Adipocyte (in vitro differentiated cells): ENCODE measurements around the gene LGALS14.
A peak's percentile ranks its signal among the peaks of the same experiment; 100 is the strongest.
"Not testable (repeated sequence)": the region's sequence is repeated elsewhere in the genome, so short reads cannot be mapped to it uniquely, and the experiment has no call there.

ENCODE experiments used
- DNase-seq: peaks from one replicate; pipeline ENCODE4 v3.0.0-alpha.2; 2015; ENCODE audit warnings: low read depth
- H3K27me3 ChIP-seq: replicated peaks from 2 replicates; pipeline ENCODE4 v1.7.0; 2013; ENCODE audit warnings: mild to moderate bottlenecking, low read length, moderate library complexity; ENCODE audit not compliant: control insufficient read depth, insufficient read depth
- H3K36me3 ChIP-seq: 2 replicates; pipeline ENCODE4 v1.7.0; 2013; ENCODE audit warnings: low read length, mild to moderate bottlenecking, moderate library complexity; ENCODE audit not compliant: control insufficient read depth, insufficient read depth, severe bottlenecking
- H3K4me1 ChIP-seq: 2 replicates; pipeline ENCODE4 v1.7.0; 2013; ENCODE audit warnings: mild to moderate bottlenecking, low read length, moderate library complexity; ENCODE audit not compliant: control insufficient read depth, insufficient read depth
- H3K4me3 ChIP-seq: 2 replicates; pipeline ENCODE4 v1.7.0; 2013; ENCODE audit warnings: mild to moderate bottlenecking, low read length, moderate library complexity
- H3K9ac ChIP-seq: 2 replicates; pipeline ENCODE4 v1.7.0; 2013; ENCODE audit warnings: mild to moderate bottlenecking, low read length, moderate library complexity
- H3K9me3 ChIP-seq: 2 replicates; pipeline ENCODE4 v1.7.0; 2013; ENCODE audit warnings: mild to moderate bottlenecking, low read length, moderate library complexity; ENCODE audit not compliant: control insufficient read depth

LGALS14 gene, protein sequence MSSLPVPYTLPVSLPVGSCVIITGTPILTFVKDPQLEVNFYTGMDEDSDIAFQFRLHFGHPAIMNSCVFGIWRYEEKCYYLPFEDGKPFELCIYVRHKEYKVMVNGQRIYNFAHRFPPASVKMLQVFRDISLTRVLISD

DNA sequence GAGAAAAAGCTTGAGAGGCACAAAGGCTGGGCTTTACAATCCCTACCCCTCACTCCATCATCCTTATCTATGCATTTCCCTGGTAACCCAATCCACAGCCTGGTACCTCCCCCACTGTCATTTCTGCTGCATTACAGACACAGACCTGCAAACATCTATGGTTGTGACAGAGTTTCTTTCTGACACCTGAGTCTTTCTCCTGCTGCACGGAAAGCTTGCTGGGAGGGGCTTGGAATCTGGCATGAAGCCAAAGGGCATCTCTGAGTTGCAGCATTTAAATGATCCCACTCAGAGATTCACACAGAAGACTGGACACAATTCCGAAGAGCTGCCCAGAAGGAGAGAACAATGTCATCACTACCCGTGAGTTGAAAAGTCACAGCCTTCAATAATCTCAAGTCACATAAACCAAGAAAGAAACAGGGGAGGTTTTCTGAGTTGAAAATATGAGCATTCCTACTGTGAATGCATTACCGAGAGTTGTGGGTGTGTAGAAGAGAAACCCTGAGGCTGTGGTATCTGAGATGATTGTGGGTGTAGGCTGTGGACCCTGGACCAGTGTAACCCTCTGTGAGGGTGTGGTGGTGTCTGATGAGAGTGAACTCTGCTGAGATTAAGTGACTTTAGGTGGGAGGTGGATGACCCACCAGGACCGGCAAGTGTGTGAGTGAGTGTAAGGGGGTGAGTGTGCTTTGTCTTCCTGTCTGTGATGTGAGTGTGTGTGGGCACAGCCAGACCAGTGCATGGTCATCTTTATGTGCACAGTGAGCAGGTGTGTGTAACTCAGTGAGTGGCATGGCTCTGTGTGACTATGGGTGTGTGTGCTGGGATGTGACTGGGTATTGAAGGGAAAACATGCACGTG lies at the start of gene LGALS14:
Gene LGALS14, plus strand, starts transcription at position 301 of the 864 bp plus-strand sequence. Its CDS starts 48 bp downstream, at position 349.
- Histone ChIP-seq H3K9ac (no peak within 1 kb of the TSS), H3K9me3 (no peaks in the 10 kb centered on the region), H3K4me1 (no peaks in the 10 kb centered on the region), H3K4me3 (no peak within 1 kb of the TSS), H3K27me3 (peaks cover 21% of the 10 kb centered on the region), H3K36me3 (no peaks in the 10 kb centered on the region)
- no peak for DNase-seq

DNA sequence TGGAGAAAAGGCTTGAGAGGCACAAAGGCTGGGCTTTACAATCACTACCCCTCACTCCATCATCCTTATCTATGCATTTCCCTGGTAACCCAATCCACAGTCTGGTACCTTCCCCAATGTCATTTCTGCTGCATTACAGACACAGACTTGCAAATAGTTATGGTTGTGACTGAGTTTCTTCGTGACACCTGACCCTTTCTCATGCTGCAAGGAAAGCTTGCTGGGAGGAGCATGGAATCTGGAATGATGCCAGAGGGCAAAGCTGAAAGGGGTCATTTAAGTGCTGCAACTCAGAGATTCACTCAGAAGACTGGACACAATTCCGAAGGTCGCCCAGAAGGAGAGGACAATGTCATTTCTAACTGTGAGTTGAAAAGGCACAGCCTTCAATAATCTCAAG lies 48.7 kb upstream of the LGALS14 start, which contains the start of gene LGALS16:
Gene LGALS16, plus strand, starts transcription at position 301 of the 400 bp plus-strand sequence. Its CDS starts 49 bp downstream, at position 350.
- no peak within 1 kb of the TSS for H3K4me3 ChIP-seq
- no peaks in the 10 kb centered on the region for H3K27me3 ChIP-seq
- H3K9me3 ChIP-seq, result no peaks in the 10 kb centered on the region
- DNase-seq, result no peak
- H3K4me1 ChIP-seq, result no peaks in the 10 kb centered on the region
- H3K36me3 ChIP-seq, result no peaks in the 10 kb centered on the region
- no peak within 1 kb of the TSS for H3K9ac ChIP-seq

DNA sequence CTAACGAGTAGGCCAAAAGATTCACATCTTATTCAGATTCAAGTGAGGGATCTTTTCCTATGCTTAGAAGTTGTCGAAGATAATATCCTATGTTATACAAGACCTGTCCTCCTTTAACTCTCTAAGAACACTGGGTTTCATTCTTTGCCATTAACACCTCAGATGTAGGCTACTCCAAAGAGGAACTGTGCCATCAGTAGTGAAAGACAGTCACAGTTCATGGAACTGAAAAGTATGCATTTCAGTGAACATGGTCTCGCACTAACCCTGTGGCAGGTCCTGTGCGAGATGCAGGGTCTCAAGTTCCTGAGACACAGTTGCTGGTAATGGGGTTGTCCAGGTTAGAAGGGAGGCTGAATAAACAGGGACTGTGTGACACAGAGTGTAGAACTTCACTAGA lies 44.5 kb upstream of the LGALS14 start:
- Histone ChIP-seq H3K4me3 (no peak overlapping the region), H3K36me3 (no peaks in the 10 kb centered on the region), H3K9me3 (no peaks in the 10 kb centered on the region), H3K4me1 (no peaks in the 10 kb centered on the region), H3K27me3 (no peaks in the 10 kb centered on the region), H3K9ac (no peak overlapping the region)
- DNase-seq, result no peak

DNA sequence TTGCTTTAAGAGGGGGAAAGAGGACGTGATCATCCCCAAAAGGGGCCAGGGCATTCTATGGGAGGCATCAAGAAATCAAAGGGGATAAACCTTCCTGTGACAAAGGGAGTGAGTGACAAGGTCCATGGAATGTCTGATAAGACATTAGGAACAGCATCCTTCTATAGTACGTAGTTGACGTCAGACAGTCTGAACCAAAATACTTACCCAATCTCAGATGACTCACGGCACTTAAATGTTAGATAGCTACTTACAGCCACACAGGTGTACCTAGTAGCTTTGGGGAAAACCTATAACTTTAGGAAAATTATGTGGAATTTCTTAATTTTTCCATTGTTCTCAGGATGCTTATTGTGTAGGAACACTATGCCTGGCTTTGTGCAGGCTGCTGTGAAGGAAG lies 43.6 kb upstream of the LGALS14 start:
- Histone ChIP-seq H3K4me3 (no peak overlapping the region), H3K4me1 (no peaks in the 10 kb centered on the region), H3K9me3 (no peaks in the 10 kb centered on the region), H3K27me3 (no peaks in the 10 kb centered on the region), H3K36me3 (no peaks in the 10 kb centered on the region), H3K9ac (no peak overlapping the region)
- no peak for DNase-seq

DNA sequence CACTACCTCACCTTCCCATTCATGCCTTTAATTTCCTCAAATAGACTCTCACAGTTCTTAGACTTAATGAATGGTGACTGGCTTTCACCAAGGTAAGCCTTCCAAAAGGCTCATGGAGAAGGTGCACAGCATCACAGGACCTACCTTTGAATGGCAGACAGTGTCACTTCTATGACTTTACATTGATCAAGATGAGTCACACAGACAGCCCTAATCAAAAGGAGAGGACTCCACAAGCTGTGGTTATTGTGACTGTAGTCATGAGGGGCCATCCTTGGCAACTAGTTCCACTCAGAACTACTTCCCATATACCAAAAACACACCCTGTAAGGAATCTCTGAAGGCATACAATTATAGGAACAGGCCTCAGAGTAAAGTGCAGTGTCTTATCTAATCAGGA lies 42.7 kb upstream of the LGALS14 start:
- no peaks in the 10 kb centered on the region for H3K9me3 ChIP-seq
- DNase-seq, result no peak
- H3K4me1 ChIP-seq, result no peaks in the 10 kb centered on the region
- no peak overlapping the region for H3K4me3 ChIP-seq
- no peaks in the 10 kb centered on the region for H3K36me3 ChIP-seq
- no peak overlapping the region for H3K9ac ChIP-seq
- no peaks in the 10 kb centered on the region for H3K27me3 ChIP-seq

DNA sequence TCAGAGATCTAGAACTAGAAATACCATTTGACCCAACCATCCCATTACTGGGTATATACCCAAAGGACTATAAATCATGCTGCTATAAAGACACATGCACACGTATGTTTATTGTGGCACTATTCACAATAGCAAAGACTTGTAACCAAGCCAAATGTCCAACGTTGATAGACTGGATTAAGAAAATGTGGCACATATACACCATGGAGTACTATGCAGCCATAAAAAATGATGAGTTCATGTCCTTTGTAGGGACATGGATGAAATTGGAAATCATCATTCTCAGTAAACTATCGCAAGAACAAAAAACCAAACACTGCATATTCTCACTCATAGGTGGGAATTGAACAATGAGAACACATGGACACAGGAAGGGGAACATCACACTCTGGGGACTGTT lies 34.4 kb upstream of the LGALS14 start:
- not testable (repeated sequence) for H3K36me3 ChIP-seq, H3K9ac ChIP-seq, DNase-seq, H3K4me1 ChIP-seq, H3K4me3 ChIP-seq, H3K9me3 ChIP-seq
- H3K27me3 ChIP-seq, result peaks cover 17% of the 10 kb centered on the region

DNA sequence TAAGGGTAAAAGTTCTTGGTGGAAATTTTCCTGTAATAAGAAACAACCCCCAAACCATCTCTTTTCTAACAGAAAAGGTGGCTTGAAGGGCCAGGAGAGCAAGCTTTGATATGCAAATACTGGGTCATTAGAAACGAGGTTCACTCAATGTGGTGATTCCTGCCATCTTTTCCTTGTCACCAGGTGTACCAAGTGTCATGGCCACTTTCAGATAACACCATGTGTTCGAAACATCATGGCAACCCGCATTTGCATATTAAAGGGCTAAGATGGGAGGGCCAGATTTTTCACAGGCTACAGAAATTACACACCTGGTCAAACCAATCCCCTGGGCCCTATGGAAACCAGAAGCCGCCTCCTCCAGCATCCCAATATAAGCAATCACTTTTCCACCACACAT lies 33.3 kb upstream of the LGALS14 start:
- no peak for DNase-seq
- H3K9me3 ChIP-seq, result no peaks in the 10 kb centered on the region
- no peaks in the 10 kb centered on the region for H3K36me3 ChIP-seq

DNA sequence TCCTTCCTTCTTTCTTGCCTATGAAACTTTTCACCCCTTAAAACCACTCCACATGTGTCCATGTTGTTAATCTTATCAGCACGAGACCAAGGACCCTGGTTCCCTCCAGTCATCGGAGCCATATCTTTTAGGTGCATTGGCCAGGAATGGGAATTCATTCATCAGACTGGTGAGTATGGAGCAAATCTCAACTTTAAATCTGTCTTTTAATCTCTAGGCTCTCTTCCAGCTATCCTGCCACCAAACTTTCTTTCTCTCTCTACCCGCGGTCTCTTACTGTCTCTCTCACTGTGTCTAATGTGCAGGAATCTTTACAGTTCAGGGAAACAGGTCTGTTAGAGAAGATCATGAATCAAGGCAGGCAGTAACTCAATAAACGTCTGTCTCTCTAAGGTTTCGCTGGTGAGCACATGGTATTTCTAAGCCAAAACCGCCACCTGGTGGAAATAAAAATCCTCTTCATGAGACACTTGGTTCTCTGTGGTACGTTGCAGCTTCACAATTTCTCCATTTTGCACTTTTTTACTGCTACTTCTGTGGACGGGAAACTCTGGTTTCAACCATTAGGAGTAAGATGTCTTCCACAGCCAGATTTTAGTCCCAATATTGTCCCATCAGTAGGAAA lies 32.4 kb upstream of the LGALS14 start:
- H3K9me3 ChIP-seq, result no peaks in the 10 kb centered on the region
- peaks cover 17% of the 10 kb centered on the region for H3K27me3 ChIP-seq
- DNase-seq, result peak; percentile 77
- no peaks in the 10 kb centered on the region for H3K4me1 ChIP-seq
- H3K36me3 ChIP-seq, result no peaks in the 10 kb centered on the region
- no peak overlapping the region for H3K4me3 ChIP-seq
- H3K9ac ChIP-seq, result no peak overlapping the region

More for the DNA sequence above, 33.3 kb upstream of the LGALS14 start:
- Histone ChIP-seq H3K9ac (no peak overlapping the region), H3K27me3 (peaks cover 17% of the 10 kb centered on the region), H3K4me1 (no peaks in the 10 kb centered on the region), H3K4me3 (no peak overlapping the region)

DNA sequence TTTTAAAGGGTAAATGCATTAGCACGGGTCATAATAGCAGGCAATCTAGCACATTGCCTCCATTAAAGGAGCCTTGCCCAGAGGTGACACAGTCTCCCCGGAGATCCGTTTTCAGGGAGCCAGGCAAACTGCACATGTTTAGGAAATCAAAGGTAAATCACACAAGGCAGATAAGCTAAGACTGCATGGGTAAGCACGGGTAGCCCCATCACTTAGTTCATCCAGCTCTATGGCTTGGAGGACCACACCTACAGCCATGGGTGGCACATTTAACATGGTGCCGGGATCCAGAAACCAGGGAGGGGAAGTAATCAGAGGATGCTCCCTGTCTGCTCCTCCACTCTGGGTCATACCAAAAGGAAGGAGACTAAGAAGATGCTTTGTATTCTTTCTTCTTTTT lies 31.8 kb upstream of the LGALS14 start:
- H3K36me3 ChIP-seq, result no peaks in the 10 kb centered on the region
- DNase-seq, result no peak

DNA sequence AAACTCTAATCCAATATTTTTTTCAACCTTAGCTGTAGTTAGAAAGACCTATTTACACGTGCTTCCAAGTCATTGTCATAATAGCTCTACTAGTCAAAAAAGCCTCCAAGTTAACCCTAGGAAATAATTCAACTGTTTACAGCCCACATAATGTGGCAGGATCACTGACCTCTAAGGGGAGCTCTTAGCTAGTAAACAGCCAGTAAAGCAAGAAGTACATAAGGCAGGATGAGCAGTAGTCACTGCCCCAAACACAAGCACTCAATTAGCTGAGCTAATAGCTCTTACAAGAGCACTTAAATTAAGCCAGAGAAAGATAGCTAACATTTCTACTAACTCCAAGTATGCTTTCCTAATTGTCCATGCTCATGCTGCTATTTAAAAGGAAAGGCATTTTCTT lies 30.4 kb upstream of the LGALS14 start:
- H3K9ac ChIP-seq, H3K36me3 ChIP-seq, H3K4me3 ChIP-seq, H3K9me3 ChIP-seq, DNase-seq: not testable (repeated sequence)
- Histone ChIP-seq H3K4me1 (peaks cover 12% of the 10 kb centered on the region), H3K27me3 (peaks cover 17% of the 10 kb centered on the region)

More for the DNA sequence above, 31.8 kb upstream of the LGALS14 start:
- H3K9ac ChIP-seq, result no peak overlapping the region
- H3K4me3 ChIP-seq, result no peak overlapping the region
- H3K27me3 ChIP-seq, result peaks cover 17% of the 10 kb centered on the region
- peaks cover under 1% of the 10 kb centered on the region for H3K4me1 ChIP-seq
- no peaks in the 10 kb centered on the region for H3K9me3 ChIP-seq

DNA sequence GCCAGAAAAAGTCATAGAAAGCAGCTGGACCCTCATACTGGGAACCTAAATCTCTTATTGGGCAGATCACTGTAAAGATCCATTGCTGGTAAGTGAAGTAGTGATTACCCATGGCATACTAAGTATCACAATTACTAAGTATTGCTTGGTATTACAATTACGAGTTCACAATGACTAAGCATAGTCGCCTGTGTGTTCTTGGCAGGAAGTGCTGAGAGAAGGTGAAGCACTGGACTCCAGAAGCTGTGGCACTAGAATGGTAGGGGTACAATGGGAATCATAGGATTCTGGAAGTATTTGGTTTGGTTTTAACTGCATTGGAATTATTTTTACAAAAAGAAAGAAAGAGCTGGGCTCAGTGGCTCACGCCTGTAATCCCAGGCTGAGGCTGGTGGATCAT lies 28.3 kb upstream of the LGALS14 start:
- Histone ChIP-seq H3K4me3 (no peak overlapping the region), H3K9ac (no peak overlapping the region), H3K36me3 (no peaks in the 10 kb centered on the region), H3K27me3 (peaks cover 12% of the 10 kb centered on the region), H3K9me3 (no peaks in the 10 kb centered on the region), H3K4me1 (peaks cover 22% of the 10 kb centered on the region)
- no peak for DNase-seq
